ENCODE results near the gene SEPTIN3.

- no peak for TF ChIP-seq CTCF (IDR thresholded peaks at IDR 0.05)
- no peak for TF ChIP-seq EZH2 (IDR thresholded peaks at IDR 0.05)
- TF ChIP-seq EZH2phosphoT487 (IDR thresholded peaks at IDR 0.05) = no peak
Observed at GRCh38 chr22:41922328-41922727, 46.9 kb upstream of the SEPTIN3 start.

All from neural progenitor cell (in vitro differentiated cells).